H1 (cell line): ENCODE results near the gene CAPN2. TPM values are rescaled to one million over a fixed set of nuclear protein-coding genes. Genes with fewer than 3 reads are reported as not detected.

Source experiments
- CTCF ChIA-PET: fragments of 300-600 bp; sonication (Branson Sonifier 250); formaldehyde crosslinking; loops from one replicate; lab custom pipeline; 2021; ENCODE audit not compliant: partially characterized antibody; lab: Charles Lee
- POLR2A ChIA-PET: fragments of 300-600 bp; sonication (Branson Sonifier 250); formaldehyde crosslinking; loops from one replicate; lab custom pipeline; 2021; ENCODE audit warnings: inconsistent platforms; ENCODE audit not compliant: partially characterized antibody; lab: Charles Lee
- DNase-seq, 2 experiments: peaks; one replicate each; pipeline versions ENCODE4 v3.0.0 to v3.0.0-alpha.2; 2010 to 2022; ENCODE audit warnings: low spot score in 2 of 2, low read depth in 1 of 2, mixed read lengths in 1 of 2
- FAIRE-seq: peaks from 2 replicates; lab custom pipeline; 2011; peaks lifted over from hg19 to GRCh38; lab: Jason Lieb, UNC
- H2AFZ ChIP-seq: 2 replicates; pipeline ENCODE4 v1.8.1; 2012; ENCODE audit warnings: low read length, inconsistent platforms
- H2AK5ac ChIP-seq: 2 replicates; pipeline ENCODE4 v1.6.1; 2013; ENCODE audit warnings: low read depth, low read length
- H2BK120ac ChIP-seq: replicated peaks from 2 replicates; pipeline ENCODE3; 2013; ENCODE audit warnings: low read depth, low read length, inconsistent platforms
- H2BK12ac ChIP-seq: 2 replicates; pipeline ENCODE4 v1.6.1; 2013; ENCODE audit warnings: low read depth, low read length
- H2BK15ac ChIP-seq: 2 replicates; pipeline ENCODE4 v1.6.1; 2013; ENCODE audit warnings: low read length
- H2BK20ac ChIP-seq: 2 replicates; pipeline ENCODE4 v1.6.1; 2013; ENCODE audit warnings: low read length
- H2BK5ac ChIP-seq: 2 replicates; pipeline ENCODE4 v1.6.1; 2013; ENCODE audit warnings: low read depth, low read length
- H3K14ac ChIP-seq: 2 replicates; pipeline ENCODE4 v1.6.1; 2013; ENCODE audit warnings: inconsistent platforms; ENCODE audit not compliant: insufficient read length
- H3K18ac ChIP-seq: 2 replicates; pipeline ENCODE4 v1.6.1; 2013; ENCODE audit warnings: low read length; ENCODE audit errors: extremely low read depth
- H3K23ac ChIP-seq: 2 replicates; pipeline ENCODE4 v1.6.1; 2013; ENCODE audit warnings: inconsistent platforms; ENCODE audit not compliant: insufficient read length
- H3K23me2 ChIP-seq: 2 replicates; pipeline ENCODE4 v1.6.1; 2013; ENCODE audit warnings: low read depth, low read length
- H3K27ac ChIP-seq: 2 replicates; pipeline ENCODE4 v1.6.1; 2011; ENCODE audit warnings: low read depth, low read length, inconsistent platforms
- H3K27me3 ChIP-seq, 4 experiments: replicated peaks in 1 of 4; 1 replicate in 1 of 4; 2 replicates in 3 of 4; pipeline versions ENCODE4 v1.6.1 to v1.8.1; 2011 to 2013; ENCODE audit warnings: low read length in 3 of 4, mild to moderate bottlenecking in 3 of 4, inconsistent platforms in 2 of 4, mixed read lengths in 2 of 4, moderate library complexity in 1 of 4; ENCODE audit not compliant: control insufficient read depth in 3 of 4, insufficient read depth in 3 of 4; ENCODE audit errors: extremely low read depth in 1 of 4
- H3K36me3 ChIP-seq, 4 experiments: 2 replicates each; pipeline versions ENCODE4 v1.6.1 to v1.8.1; 2011 to 2013; ENCODE audit warnings: mild to moderate bottlenecking in 4 of 4, low read length in 3 of 4, moderate library complexity in 2 of 4, control low read depth in 1 of 4, inconsistent platforms in 1 of 4; ENCODE audit not compliant: insufficient read depth in 4 of 4, control insufficient read depth in 2 of 4
- H3K4ac ChIP-seq: replicated peaks from 2 replicates; pipeline ENCODE3; 2013; ENCODE audit warnings: low read length, low read depth, mixed read lengths, inconsistent platforms; ENCODE audit not compliant: insufficient read length
- H3K4me1 ChIP-seq, 4 experiments: replicated peaks in 1 of 4; 1 replicate in 1 of 4; 2 replicates in 3 of 4; pipeline versions ENCODE4 v1.6.1 to v1.8.1; 2011 to 2013; ENCODE audit warnings: low read length in 3 of 4, inconsistent platforms in 2 of 4, mixed read lengths in 1 of 4; ENCODE audit not compliant: insufficient read depth in 4 of 4, control insufficient read depth in 3 of 4
- H3K4me2 ChIP-seq, 2 experiments: 2 replicates each; pipeline versions ENCODE4 v1.6.1 to v1.8.1; 2011 to 2013; ENCODE audit warnings: low read depth in 2 of 2, low read length in 2 of 2, control low read depth in 1 of 2, inconsistent platforms in 1 of 2, mild to moderate bottlenecking in 1 of 2; ENCODE audit not compliant: insufficient read depth in 1 of 2
- H3K4me3 ChIP-seq, 4 experiments: fragments of 200-600, 300-600 bp in 1 of 4; sonication (generic), shearing (Covaris generic), sonication (Bioruptor Twin) in 1 of 4; 2 replicates each; pipeline versions ENCODE4 v1.5.1 to v1.8.1; 2011 to 2016; ENCODE audit warnings: low read length in 4 of 4, low read depth in 3 of 4, control low read depth in 2 of 4, inconsistent platforms in 2 of 4, mild to moderate bottlenecking in 2 of 4, mixed read lengths in 1 of 4, moderate library complexity in 1 of 4; ENCODE audit not compliant: insufficient read depth in 2 of 4; ENCODE audit errors: extremely low read depth in 1 of 4
- H3K56ac ChIP-seq: replicated peaks from 2 replicates; pipeline ENCODE3; 2013; ENCODE audit warnings: low read depth, mild to moderate bottlenecking, mixed read lengths, low read length, inconsistent platforms; ENCODE audit not compliant: insufficient read length
- H3K79me1 ChIP-seq: 2 replicates; pipeline ENCODE4 v1.6.1; 2013; ENCODE audit warnings: low read depth, low read length, control low read depth
- H3K79me2 ChIP-seq, 2 experiments: 2 replicates each; pipeline versions ENCODE4 v1.6.1 to v1.8.1; 2012 to 2013; ENCODE audit warnings: low read length in 2 of 2, mild to moderate bottlenecking in 2 of 2, inconsistent platforms in 1 of 2; ENCODE audit not compliant: insufficient read depth in 2 of 2, control insufficient read depth in 1 of 2
- H3K9ac ChIP-seq, 4 experiments: replicated peaks in 1 of 4; 1 replicate in 1 of 4; 2 replicates in 3 of 4; pipeline versions ENCODE4 v1.6.1 to v1.8.1; 2011 to 2013; ENCODE audit warnings: low read depth in 3 of 4, low read length in 3 of 4, control low read depth in 2 of 4, mild to moderate bottlenecking in 2 of 4, moderate library complexity in 2 of 4, inconsistent platforms in 1 of 4; ENCODE audit errors: extremely low read depth in 1 of 4
- H3K9me3 ChIP-seq, 2 experiments: 2 replicates each; pipeline versions ENCODE4 v1.6.1 to v1.8.1; 2012 to 2013; ENCODE audit warnings: mild to moderate bottlenecking in 2 of 2, moderate library complexity in 2 of 2, control low read depth in 1 of 2, inconsistent platforms in 1 of 2, low read depth in 1 of 2, low read length in 1 of 2, mixed read lengths in 1 of 2; ENCODE audit not compliant: insufficient read depth in 2 of 2
- H4K20me1 ChIP-seq, 2 experiments: replicated peaks in 1 of 2; 2 replicates each; pipeline versions ENCODE3 to v1.8.1; 2011 to 2013; ENCODE audit warnings: inconsistent platforms in 2 of 2, low read length in 2 of 2, mild to moderate bottlenecking in 1 of 2; ENCODE audit not compliant: insufficient read depth in 2 of 2, control insufficient read depth in 1 of 2
- H4K5ac ChIP-seq: 2 replicates; pipeline ENCODE4 v1.6.1; 2013; ENCODE audit warnings: low read length, low read depth, mixed read lengths, inconsistent platforms; ENCODE audit not compliant: insufficient read length
- H4K8ac ChIP-seq: 2 replicates; pipeline ENCODE4 v1.8.0; 2013; ENCODE audit warnings: mild to moderate bottlenecking, moderate library complexity, low read length, inconsistent platforms; ENCODE audit not compliant: insufficient read depth; ENCODE audit errors: extremely low read depth
- H4K91ac ChIP-seq: replicated peaks from 2 replicates; pipeline ENCODE3; 2013; ENCODE audit warnings: low read length, mixed read lengths, inconsistent platforms; ENCODE audit not compliant: insufficient read length
- CHD2 ChIP-seq: IDR thresholded peaks from 2 replicates; pipeline ENCODE4 v1.6.1; 2012; ENCODE audit warnings: low read length, improper control_type of control experiment
- CTCF ChIP-seq, 3 experiments: IDR thresholded peaks; 1 replicate in 2 of 3; 2 replicates in 1 of 3; pipeline versions ENCODE4 v1.5.1 to v1.6.1; 2011; ENCODE audit warnings: low read length in 3 of 3, mild to moderate bottlenecking in 3 of 3, inconsistent platforms in 2 of 3, low read depth in 1 of 3, moderate library complexity in 1 of 3; ENCODE audit not compliant: insufficient read depth in 1 of 3; ENCODE audit errors: control extremely low read depth in 1 of 3
- EP300 ChIP-seq, 2 experiments: IDR thresholded peaks; 1 replicate in 1 of 2; 2 replicates in 1 of 2; pipeline ENCODE4 v1.6.1; 2011 to 2012; ENCODE audit warnings: low read depth in 2 of 2, low read length in 2 of 2, mild to moderate bottlenecking in 2 of 2, borderline replicate concordance in 1 of 2, inconsistent platforms in 1 of 2, moderate library complexity in 1 of 2
- MAFK ChIP-seq: IDR thresholded peaks from 2 replicates; pipeline ENCODE4 v1.6.1; 2012; ENCODE audit warnings: low read depth, mild to moderate bottlenecking, improper control_type of control experiment, low read length
- PHF8 ChIP-seq: fragments of 200-600 bp; sonication (generic); conservative IDR thresholded peaks from 2 replicates; pipeline ENCODE4 v1.7.1; 2012; ENCODE audit warnings: low read depth, mild to moderate bottlenecking, inconsistent platforms, low read length, moderate library complexity
- POLR2AphosphoS5 ChIP-seq: IDR thresholded peaks from 2 replicates; pipeline ENCODE4 v1.6.1; 2011; ENCODE audit warnings: low read depth, low read length
- SP4 ChIP-seq: IDR thresholded peaks from 2 replicates; pipeline ENCODE4 v1.6.1; 2012; ENCODE audit warnings: low read length, inconsistent platforms
- SRF ChIP-seq: IDR thresholded peaks from 2 replicates; pipeline ENCODE4 v1.6.1; 2011; ENCODE audit warnings: mild to moderate bottlenecking, low read depth, low read length, moderate library complexity
- TAF1 ChIP-seq: IDR thresholded peaks from 2 replicates; pipeline ENCODE4 v1.6.1; 2011; ENCODE audit warnings: mild to moderate bottlenecking, low read depth, low read length
- YY1 ChIP-seq: IDR thresholded peaks from 2 replicates; pipeline ENCODE4 v1.6.1; 2011; ENCODE audit warnings: low read depth, mild to moderate bottlenecking, low read length
- WGBS, 2 experiments: shearing (Covaris generic) in 1 of 2; methylation state at CpG; one replicate each; pipeline versions ENCODE4 v1.1.6 to v1.1.7; 2013 to 2015; ENCODE audit warnings: low lambda C conversion rate in 2 of 2, mixed read lengths in 2 of 2, inconsistent platforms in 1 of 2, low coverage in 1 of 2, missing lambda C conversion rate in 1 of 2; ENCODE audit not compliant: insufficient replicate concordance in 2 of 2, insufficient coverage in 1 of 2, insufficient read length in 1 of 2; ENCODE audit errors: extremely low coverage in 1 of 2, missing lambda C conversion rate in 1 of 2; 5-methylcytosine and 5-hydroxymethylcytosine counted together
- polyA plus RNA-seq, 7 experiments: library from polyadenylated mRNA; depleted of rRNA in 3 of 7; stranded (reverse) in 5 of 7; unstranded in 2 of 7; fragments of >200 nt in 5 of 7; fragments of 200-250 nt in 2 of 7; gene quantifications; 1 replicate in 5 of 7; 2 replicates in 1 of 7; 4 replicates in 1 of 7; pipeline versions ENCODE4 v1.2.1 to v1.2.3, GENCODE V29; 2011 to 2013; ENCODE audit warnings: missing spikeins in 2 of 7, mixed read lengths in 2 of 7
- total RNA-seq: library from RNA; stranded (reverse); fragmentation: NEBNext Ultra II Directional; extraction: Animal tissue kit (Norgen Biotek cat#: 25700); gene quantifications from 2 replicates; pipeline ENCODE4 v1.2.1, GENCODE V29; 2021
- TF ChIP-seq, protein P1 (sequence below): IDR thresholded peaks from 2 replicates; pipeline ENCODE4 v1.6.1; 2011; ENCODE audit warnings: low read depth, mild to moderate bottlenecking, low read length; ENCODE audit not compliant: insufficient read depth

Gene CAPN2
- total and polyA plus RNA-seq, 2 of the 8 experiments (the other 6 are each of a cell fraction or from before 2014, with no cell fraction given) = 9.2 to 10.3 TPM

DNA sequence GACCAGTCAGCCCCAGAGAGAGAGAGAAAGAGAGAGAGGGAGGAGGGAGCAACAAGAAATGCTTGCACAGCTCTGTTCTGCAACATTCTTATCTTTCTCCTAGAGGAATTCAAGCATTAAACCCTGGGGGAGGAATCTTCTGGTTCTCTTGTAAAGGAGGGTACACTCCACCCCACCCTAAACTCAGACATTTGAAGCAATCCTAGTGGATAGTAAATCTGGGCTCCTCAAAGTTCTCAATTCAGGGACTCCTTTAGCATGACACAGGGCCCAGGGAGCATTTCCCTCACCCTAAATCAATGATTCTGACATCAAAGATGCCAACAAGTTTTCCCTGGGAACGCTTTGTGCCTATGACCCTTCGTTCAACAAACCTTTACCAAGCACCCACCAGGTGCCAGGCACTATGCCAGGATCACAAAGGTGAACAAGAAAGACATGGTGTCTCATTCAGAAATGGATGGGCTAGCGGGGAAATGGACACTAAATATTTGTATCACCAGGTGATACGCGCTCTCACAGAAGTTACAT is 11.9 kb upstream of the CAPN2 start:
- Histone ChIP-seq H3K79me1 (no peaks in the 10 kb centered on the region), H3K36me3 (no peaks in the 10 kb centered on the region), H3K9me3 (no peaks in the 10 kb centered on the region), H2BK20ac (no peak overlapping the region), H3K27ac (no peak overlapping the region), H3K4me3 (no peak overlapping the region), H3K4me2 (no peak overlapping the region), H3K79me2 (no peaks in the 10 kb centered on the region), H3K4me1 (peaks cover 0 to 2% (median 0%) of the 10 kb centered on the region in 4 experiments; a peak in 2 of 7 replicates), H3K18ac (no peak overlapping the region), H3K56ac (no peak overlapping the region), H2BK12ac (no peak overlapping the region), H3K23me2 (no peaks in the 10 kb centered on the region), H3K14ac (no peak overlapping the region), H2BK15ac (no peak overlapping the region), H3K23ac (no peak overlapping the region), H4K91ac (no peak overlapping the region), H4K8ac (no peak overlapping the region), H4K5ac (no peak overlapping the region), H3K9ac (no peak overlapping the region; a peak in 1 of 7 replicates), H3K27me3 (no peaks in the 10 kb centered on the region), H2AK5ac (no peak overlapping the region), H2BK120ac (no peak overlapping the region), H2BK5ac (no peak overlapping the region), H4K20me1 (no peaks in the 10 kb centered on the region), H3K4ac (no peak overlapping the region), H2AFZ (no peak overlapping the region)
- no peak for FAIRE-seq
- TF ChIP-seq PHF8 (no peak), MAFK (no peak), EP300 (IDR thresholded peaks at IDR 0.05; ENCODE audit: borderline replicate concordance in 1 of 2, low read depth in 2 of 2, low read length in 2 of 2) (no peak), YY1 (no peak), CTCF (IDR thresholded peaks at IDR 0.05; ENCODE audit: control extremely low read depth in 1 of 3, insufficient read depth in 1 of 3, low read depth in 1 of 3, low read length in 3 of 3) (no peak), TAF1 (no peak), POLR2AphosphoS5 (no peak), SP4 (no peak), CHD2 (no peak), SRF (no peak)
- TF ChIP-seq, protein P1, sequence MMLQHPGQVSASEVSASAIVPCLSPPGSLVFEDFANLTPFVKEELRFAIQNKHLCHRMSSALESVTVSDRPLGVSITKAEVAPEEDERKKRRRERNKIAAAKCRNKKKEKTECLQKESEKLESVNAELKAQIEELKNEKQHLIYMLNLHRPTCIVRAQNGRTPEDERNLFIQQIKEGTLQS = no peak
- 92% methylated on average over 5 of the region's 5 CpGs; no CpG with 5 or more reads in 1 of the 2 experiments for WGBS, 2 experiments
- ChIA-PET POLR2A (interaction anchor here (1.6 kb wide), 1 partner anchor 47 kb away, joined by 5 read pairs; no protein-coding TSS in a partner anchor), CTCF (interaction anchor here (1.0 to 5.8 kb wide), 6 partner anchors 18 to 169 kb away, joined by 3 to 67 read pairs (median 6); no protein-coding TSS in a partner anchor)
- DNase-seq = no peak
